Measurements from ENCODE around the gene PPARD. TPM values are rescaled to one million over a fixed set of nuclear protein-coding genes. Genes with fewer than 3 reads are reported as not detected.
"Not testable (repeated sequence)": the region's sequence is repeated elsewhere in the genome, so short reads cannot be mapped to it uniquely, and the experiment has no call there.

PPARD gene
- 8.2 and 12.6 TPM in 2 replicates for total RNA-seq

DNA sequence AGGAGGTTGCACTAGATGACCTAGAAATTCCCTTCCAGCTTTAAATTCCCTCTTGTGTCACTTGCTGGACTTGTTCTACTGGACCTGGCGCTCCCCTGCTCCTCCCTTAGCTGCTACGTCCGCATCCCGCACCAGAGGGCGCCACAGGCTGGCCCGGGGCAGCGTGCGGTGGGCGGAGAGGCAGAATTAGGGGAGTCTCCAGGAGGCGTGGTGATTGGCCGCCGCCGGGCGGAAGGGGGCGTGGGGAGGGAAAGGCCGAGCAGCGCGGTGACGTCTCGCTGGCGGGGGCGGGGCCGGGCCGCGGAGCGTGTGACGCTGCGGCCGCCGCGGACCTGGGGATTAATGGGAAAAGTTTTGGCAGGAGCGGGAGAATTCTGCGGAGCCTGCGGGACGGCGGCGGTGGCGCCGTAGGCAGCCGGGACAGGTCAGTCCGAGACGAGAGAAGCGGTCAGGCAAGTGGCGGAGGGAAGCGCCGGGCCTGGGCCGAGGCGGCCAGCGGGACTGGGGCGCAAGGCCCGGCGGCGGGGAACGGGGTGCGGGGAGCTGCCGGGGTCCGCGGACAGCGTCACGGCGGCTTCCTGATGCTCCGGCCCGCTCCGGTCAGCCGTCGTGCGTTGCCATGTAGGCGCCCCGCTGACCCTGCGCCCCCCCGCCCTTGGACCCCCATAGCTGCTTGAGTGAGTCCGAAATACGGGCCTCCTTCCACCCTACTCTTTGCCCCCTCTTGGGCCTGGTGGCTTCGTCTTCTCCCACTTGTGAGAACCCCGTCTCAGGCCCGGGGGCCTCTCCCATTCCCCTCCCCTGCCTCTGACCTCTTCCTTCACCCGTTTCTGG is at the start of gene PPARD:
Gene PPARD (plus strand): TSS at position 301 of the 834 bp plus-strand sequence. CDS start 68,530 bp downstream, outside the sequence.
- no peak for DNase-seq (ENCODE audit: extremely low read depth, low read depth, low spot score)

DNA sequence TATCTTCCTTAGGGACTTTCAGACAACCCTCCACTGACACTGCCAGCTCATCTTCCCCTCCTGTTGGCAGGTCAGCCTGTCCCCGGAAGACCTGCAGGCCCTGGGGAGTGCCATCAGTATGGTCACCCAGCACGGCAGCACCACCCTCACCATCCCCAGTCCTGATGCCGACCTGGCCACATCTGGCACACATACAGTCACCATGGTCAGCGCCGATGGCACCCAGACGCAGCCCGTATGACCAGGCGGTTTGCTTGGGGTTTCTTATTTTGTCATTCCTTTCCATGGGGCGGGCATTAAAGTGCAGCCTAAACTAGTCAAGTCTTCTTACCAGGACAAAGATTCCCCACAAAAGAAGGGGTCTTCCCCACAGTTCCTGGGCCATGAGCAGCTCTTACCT is 48.7 kb upstream of the PPARD start:
- DNase-seq (ENCODE audit: extremely low read depth, low read depth, low spot score): no peak

DNA sequence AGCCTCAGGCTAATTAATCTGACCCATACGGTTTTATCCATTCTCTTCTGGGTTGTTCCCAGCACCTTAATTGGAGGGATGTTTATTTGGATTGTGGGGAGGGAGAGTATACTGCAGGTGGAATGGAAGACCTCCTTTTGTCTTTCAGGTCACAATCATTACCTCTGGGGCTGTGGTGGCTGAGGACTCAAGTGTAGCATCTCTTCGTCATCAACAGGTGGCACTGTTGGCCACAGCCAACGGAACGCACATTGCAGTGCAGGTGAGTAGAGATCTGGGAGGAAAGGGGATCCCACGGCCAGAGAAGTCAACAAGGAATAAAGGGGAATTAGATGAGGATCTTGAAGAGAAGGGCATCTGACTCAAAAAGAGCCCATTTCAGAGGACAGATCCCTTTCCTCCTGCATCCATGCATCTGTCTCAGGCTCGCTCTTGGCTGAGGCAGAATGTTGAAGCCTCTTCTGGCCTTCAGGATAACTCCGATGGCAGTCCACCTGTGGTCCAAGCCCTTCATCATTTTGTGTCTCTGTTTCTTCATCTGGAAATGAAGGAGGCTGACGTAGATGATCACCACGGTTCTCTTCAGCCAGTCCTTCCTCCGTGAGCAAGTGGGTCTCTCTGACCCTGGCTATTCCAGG is 47.9 kb upstream of the PPARD start:
- DNase-seq (ENCODE audit: extremely low read depth, low read depth, low spot score): no peak

DNA sequence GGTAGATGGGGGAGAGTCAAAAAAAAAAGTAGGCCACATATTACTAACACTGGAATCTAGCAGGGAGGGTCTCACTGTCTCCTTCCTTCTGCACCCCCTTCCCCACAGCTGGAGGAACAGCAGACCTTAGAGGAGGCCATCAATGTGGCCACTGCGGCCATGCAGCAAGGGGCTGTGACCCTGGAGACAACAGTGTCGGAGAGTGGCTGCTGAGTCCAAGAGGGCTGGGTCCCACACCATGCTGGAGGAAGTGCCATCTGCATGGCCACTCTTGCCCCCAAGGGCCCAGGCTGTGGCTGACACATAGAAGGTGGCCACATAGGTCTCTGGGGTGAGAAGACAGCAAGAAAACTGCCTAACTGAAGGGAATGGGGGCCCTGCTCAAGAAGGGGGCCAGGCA is 47.3 kb upstream of the PPARD start:
- no peak for DNase-seq (ENCODE audit: extremely low read depth, low read depth, low spot score)

DNA sequence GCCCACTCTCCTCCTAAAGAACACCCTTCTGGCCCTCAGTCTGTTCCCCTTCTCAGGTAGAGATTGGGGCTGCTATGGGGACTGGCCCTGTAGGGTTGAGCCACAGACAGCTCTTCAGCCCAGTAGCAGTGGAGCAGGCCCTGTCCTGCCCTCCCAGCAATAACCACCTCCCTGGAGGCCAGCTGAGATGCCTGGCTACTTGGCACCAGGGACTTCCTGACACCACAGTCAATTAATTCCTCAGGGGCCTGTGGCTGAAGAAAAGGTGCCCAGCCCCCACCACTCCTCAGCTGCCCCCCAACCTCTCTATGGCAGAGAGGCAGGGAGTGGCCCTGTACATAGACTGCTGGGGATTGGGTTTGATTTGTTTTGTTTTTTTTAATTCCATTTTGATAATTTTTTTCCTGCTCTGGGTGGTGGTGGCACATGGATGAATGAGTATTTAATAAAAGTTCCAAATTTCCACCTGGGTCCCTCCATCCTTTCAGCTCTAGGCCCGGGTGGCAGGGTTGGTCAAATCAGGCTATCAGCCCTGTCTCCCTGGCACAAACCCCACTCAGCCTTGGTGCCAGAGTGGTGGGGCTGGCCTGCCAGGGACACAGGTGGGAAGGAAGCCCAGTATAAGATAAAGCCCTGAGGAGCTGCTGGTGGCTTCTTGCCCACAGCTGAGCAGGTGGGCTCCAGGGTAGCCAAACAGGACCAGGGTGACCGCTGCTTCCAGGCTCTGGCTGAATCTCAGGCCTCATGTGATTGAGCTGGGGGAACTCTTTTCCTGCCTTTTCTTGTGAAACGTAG is 46.6 kb upstream of the PPARD start:
- DNase-seq (ENCODE audit: extremely low read depth, low read depth, low spot score): no peak

DNA sequence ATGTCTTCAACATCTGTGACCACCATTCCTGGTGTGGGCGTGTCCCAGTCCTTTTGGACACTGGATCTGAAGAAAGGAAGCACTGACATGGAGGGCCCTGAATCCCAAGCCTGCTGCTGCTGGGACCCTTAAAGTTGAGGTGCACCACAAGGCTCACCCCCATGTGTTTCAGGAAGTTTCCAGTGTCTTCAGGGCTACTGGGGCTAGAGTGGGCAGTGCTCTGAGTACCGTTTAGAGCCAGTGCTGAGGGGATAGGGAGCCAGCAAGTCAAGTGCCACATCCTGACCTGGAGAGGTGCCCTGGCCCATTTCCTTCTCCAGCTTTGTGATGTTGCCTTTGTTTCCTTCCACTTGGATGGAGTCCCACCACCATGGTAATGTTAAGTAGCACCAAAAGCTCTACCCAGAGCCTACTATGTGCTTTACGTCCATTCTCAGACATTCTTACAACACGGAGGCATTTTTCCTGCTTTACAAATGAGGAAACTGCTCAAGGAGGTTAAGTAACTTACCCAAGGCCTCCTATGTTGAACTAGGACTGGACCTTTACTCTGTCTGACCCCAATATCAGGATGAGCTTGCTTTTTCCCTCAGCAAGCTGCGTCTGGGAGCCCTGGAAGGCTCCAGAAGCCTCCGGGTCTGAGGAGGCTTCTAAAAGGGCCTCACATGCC is 45.3 kb upstream of the PPARD start:
- DNase-seq (ENCODE audit: extremely low read depth, low read depth, low spot score): no peak

DNA sequence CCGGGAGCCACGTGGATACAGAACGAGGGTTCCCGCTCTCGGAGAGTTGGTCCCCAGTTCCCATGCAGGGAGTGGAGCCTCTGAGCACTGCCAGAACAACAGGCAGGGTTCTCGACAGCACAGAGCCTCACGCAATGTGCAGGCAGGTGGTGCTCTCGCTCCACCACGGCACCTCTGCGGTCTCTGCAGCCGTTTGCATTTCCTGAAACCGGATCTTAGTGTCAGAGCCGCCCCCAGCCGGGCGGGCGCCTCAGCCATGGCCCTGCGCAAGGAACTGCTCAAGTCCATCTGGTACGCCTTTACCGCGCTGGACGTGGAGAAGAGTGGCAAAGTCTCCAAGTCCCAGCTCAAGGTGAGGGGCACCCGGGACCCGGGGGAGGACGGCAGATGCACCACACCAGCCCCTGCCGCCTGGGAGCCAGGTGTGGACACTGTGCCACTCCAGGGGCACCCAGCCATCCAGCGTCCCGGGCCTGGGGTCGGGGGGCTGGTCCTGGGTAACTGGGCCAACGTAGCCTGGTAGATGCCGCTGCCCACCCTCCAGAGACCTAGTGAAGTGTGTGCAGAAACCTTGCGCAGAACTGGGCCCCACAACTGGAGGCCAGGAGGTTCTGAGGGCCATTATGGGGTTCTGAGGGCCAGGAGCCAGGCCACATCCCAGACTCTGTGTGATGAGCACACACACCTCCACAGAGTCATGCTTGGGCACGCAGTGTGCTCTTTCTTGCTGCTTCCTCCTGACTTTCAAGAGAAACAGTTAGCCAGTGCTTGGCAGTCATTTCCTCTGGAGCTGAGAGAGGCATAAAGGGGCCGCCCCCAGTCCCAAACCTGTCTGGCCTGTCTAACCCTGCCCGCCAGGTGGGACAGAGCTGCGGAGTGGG is 44.5 kb upstream of the PPARD start, which contains the start of gene DEF6:
Gene DEF6 (plus strand): TSS at position 218 of the 881 bp plus-strand sequence. CDS start 39 bp downstream, at position 257.
- DNase-seq (ENCODE audit: extremely low read depth, low read depth, low spot score): no peak

DNA sequence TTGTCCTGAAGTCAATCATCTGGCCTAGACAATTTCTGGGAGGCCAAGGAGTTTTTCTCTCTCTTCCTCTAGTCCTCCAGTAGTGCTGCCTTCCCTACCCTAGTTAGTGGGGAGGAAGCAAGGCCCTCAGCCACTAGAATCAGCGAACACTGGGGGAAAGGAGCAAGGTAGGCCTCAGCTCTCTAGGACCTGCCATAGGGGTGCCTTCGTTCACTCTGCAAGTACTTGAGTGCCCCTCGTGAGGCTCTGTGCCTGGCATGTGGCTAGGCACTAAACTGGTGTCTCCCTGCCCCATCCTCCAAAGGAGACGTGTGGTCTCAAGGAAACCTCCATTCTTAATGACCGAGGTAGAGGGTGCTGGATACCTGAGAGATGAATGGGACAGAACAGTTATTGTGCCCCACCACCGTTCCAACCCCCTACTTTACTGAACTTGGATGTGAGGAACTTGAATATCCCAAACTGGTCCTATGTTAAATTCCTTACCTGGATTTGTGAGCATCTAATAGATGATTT is 43.7 kb upstream of the PPARD start:
- DNase-seq (ENCODE audit: extremely low read depth, low read depth, low spot score): no peak

DNA sequence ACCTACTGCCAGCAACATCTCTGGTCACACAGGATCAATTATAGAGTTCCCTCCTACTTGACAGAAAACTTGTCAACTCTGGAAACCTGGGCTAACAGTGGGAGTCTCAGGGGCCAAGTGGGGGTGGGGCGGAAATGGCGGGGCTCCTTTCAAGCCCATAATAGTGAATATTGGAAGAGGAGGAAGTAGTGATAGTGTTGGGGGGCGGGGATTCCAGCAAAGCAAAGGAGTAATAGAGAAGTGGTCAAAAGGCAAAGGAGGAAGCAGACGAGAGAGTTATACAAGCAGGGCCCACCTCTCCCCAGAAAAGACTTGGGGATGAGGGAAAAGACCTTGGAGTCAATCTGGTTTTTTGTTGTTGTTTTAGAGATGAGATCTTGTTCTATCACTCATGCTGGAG is 42.7 kb upstream of the PPARD start:
- no peak for DNase-seq (ENCODE audit: extremely low read depth, low read depth, low spot score)

DNA sequence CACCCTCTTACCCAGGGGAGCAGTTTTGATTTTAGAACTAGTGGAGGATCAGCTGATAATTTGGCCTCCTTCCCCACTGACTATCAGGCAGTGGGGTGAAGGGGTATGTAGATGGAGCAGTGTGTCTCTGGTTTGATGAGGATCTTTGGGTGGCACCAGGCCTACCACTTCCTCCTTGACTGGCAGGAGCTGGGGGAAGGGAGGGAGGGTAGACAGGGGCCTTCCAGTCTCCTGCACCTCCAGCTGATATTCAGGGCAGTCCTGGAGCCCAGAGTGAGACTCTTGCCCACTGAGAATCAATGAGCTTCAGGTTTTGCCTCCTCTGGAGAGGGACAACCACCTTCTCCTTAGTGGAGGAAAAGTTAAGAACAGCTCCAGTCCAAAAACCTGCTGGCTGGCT is 41.5 kb upstream of the PPARD start:
- DNase-seq (ENCODE audit: extremely low read depth, low read depth, low spot score): no peak

DNA sequence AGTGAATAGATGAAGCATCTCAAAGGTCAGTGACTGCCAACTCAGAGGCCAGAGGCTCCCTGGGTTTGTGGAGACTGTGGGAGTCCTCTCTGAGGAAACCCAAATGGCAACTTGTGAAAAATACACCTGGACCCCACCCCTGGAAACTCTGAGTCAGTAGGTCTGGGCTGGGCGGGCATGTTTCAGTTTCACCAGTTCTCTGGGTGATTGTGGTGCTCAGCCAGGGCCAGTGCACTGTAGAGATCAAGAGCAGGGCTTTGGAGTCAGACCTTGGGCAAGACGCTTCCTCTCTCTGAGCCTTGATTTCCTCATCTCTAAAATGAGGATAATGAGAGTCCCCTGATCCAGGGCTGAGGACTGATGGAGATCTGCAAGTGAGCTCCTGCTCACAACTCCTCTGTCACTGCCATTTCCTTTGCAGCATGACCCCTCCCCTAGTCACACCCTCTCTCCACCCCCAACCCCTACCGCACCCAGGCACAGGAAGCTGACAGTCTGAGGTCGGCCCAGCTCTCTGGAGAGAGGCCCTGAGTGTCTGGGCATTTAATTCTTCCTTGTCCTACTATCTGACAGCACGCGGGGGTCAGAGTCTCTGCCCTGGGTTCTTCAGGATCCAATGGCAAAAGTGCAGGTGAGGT is 39.6 kb upstream of the PPARD start:
- DNase-seq (ENCODE audit: extremely low read depth, low read depth, low spot score): no peak

DNA sequence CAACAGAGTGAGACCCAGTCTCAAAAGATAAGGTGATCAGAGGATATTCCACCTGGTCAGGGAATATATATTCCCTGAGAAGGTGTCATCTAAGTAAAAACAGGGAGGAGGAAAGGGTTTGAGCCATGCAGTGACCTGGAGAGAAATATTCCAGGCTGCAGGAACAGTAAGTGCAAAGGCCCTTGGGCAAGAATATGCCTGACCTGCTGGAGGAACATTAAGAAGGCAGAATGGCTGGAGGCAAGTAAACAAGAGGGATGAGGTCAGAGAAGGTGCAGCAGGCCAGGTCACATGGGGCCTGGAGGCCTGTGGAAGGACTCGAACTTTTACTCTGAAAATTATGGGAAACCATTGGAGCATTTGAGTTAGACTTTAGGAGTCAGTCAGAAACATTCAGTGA is 38.1 kb upstream of the PPARD start:
- no peak for DNase-seq (ENCODE audit: extremely low read depth, low read depth, low spot score)

DNA sequence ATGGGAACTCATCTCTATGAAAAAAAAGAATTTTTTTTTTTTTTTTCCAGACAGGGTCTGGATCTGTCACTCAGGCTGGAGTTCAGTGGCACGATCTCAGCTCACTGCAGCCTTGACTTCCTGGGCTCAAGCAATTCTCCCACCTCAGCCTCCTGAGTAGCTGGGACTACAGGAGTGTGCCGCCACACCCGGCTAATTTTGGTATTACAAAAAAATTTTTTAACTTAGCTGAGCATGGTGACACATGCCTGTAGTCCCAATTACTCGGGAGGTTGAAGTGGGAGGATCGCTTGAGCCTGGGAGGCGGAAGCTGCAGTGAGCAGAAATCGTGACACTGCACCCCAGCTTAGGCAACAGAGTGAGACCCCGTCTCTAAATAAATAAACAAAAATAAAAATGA is 37.2 kb upstream of the PPARD start:
- no peak for DNase-seq (ENCODE audit: extremely low read depth, low read depth, low spot score)

DNA sequence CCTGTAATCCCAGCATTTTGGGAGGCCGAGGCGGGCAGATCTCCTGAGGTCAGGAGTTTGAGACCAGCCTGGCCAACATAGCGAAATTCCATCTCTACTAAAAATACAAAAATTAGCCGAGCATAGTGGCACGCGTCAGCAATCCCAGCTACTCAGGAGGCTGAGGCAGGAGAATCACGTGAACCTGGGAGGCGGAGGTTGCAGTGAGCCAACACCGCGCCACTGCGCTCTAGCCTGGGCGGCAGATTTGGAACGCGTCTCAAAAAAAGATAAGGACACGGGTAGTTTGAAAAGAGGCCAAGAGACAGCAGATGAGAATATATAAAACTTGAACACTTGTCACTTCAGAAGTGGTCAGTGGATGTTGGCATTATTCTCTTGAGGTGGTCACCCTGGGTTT is 35.2 kb upstream of the PPARD start:
- not testable (repeated sequence) for DNase-seq (ENCODE audit: extremely low read depth, low read depth, low spot score)

DNA sequence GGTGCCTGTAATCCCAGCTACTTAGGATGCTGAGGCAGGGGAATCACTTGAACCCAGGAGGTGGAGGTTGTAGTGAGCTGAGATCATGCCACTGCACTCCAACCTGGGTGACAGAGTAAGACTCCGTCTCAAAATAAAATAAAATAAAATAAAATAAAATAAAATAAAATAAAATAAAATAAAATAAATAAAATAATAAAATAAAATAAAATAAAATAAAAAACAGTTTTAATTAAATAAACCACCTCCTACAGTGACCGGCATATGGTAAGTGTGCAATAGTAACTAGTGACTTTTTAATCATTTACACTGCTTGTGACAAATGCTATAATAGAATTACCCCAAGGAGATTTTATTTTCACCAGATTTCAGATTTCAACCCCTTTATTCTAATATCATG is 33.8 kb upstream of the PPARD start:
- not testable (repeated sequence) for DNase-seq (ENCODE audit: extremely low read depth, low read depth, low spot score)

DNA sequence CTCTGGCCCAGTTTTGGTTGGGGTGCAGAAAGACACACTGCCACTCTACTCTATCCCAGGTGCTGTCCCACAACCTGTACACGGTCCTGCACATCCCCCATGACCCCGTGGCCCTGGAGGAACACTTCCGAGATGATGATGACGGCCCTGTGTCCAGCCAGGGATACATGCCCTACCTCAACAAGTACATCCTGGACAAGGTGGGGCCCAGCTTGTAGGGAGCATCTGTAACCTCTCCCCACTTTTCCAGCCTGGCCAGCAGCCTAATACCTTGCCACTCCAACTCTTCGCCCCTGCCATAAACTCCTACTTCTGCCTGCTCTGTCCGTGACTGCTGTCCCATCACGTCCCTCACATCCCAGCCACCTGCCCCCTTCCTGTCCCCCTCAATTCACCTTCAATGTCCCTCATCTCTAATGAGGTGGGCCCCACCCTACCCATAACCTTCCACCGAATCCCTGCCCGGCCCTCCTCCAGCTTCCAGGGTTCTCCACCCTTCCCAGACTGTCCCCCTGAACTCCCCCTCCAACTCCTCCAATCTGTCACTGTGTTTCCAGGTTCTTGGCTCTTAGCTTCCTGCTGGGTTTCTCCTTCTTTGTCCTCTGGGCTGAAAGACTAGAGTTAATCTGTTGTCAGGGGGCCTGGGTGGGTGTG is 32.6 kb upstream of the PPARD start:
- DNase-seq (ENCODE audit: extremely low read depth, low read depth, low spot score): no peak

DNA sequence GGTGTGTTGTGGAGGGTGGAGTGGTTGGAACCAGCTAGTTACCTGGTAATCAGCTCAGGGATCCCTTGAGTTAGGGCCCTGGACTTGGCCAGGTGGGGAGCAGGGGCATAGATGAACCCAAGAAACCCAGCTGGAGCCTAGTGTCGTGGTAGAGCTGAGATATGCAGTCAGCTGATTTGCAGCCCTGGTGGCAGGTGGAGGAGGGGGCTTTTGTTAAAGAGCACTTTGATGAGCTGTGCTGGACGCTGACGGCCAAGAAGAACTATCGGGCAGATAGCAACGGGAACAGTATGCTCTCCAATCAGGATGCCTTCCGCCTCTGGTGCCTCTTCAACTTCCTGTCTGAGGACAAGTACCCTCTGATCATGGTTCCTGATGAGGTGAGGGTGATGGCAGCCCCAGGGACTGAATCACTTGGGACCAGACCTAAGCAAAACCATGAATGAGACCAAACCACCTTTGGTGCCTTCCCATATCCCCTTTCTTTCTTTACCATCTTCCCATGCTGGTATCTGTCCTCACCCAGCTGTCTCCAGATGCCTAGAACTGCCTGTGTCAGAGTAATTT is 32.0 kb upstream of the PPARD start:
- no peak for DNase-seq (ENCODE audit: extremely low read depth, low read depth, low spot score)

DNA sequence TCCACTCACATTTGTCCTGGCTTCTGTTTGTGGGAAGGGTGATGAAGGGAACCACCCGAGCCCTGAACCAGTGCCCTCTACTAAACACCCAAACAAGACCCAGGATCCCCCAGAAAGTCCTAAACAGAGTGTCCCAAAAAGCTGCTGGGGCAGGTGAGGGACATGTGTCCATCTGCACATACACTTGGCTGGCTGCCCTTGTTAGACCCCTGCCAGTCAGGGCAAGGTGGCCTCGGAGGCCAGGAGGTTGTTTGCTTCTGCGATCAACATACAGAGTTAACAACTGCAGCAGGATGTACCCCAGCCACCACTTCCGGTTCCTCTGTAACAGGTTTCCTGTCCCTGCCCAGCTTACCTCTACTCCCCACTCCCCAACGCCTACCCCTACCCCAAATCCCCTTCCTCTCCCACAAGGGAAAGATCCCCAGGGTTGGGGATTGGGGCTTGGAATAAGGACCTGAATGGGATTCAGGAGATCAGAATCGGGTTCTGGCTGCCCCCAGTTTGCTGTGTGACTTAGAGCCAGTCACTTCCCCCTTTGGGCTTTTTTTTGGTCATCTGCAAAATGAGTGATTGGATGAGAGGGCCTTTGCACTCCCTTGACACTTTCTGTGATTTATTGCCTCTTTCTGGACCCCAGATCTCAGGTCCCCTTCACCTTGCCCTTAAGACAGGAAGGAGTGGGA is 30.8 kb upstream of the PPARD start:
- DNase-seq (ENCODE audit: extremely low read depth, low read depth, low spot score): no peak

Data from glomerular endothelial cell (primary cell).